Breast epithelium (tissue), 3 donors: ENCODE results near the gene BMP10.

ENCODE experiments used
- POLR2A ChIP-seq: fragments of 450-650 bp; IDR thresholded peaks from one replicate; pipeline ENCODE4 v1.6.1; 2016; ENCODE audit warnings: antibody characterized with exemption, mild to moderate bottlenecking, moderate library complexity
- POLR2AphosphoS5 ChIP-seq, 3 donors: sonication (generic); formaldehyde crosslinking; IDR thresholded peaks; one replicate each; pipeline ENCODE4 v1.6.1; 2017; ENCODE audit warnings: antibody characterized with exemption in 3 of 3
- TF ChIP-seq, protein P1 (sequence below), 3 donors: fragments of 450-650 bp; IDR thresholded peaks; one replicate each; pipeline ENCODE4 v1.5.1; 2016 to 2017; ENCODE audit warnings: antibody characterized with exemption in 3 of 3, mild to moderate bottlenecking in 3 of 3, moderate library complexity in 3 of 3

DNA sequence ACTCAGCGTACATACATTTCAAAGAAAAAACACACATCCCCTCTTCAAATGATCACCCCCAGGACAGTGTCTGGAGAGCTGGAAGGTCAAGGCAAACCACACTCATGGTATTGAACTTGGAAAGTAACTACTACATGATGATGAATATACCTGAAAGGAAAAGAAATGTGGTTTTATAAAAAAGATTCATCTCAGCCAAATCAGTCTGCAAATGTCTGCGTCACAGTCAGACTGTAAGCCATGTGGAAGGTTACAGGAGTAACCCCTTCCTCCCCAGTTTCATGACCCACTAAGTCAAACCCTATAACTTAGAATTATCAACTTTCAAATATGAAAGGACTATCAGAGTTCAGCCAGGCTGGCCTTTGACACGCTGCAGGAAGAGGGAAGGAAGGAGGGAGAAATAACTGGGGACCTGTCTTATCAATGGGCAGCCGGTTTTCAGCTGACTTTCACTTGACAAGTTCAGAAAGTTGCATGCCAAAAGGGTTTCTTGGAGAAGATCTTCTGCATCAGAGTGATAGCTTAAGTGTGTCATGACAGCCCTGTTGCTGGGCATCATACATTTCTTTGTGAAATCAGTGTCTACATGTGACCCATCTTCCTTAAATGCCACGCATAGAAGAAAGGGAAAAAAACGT is 7.0 kb upstream of the BMP10 start:
- TF ChIP-seq, protein P1, sequence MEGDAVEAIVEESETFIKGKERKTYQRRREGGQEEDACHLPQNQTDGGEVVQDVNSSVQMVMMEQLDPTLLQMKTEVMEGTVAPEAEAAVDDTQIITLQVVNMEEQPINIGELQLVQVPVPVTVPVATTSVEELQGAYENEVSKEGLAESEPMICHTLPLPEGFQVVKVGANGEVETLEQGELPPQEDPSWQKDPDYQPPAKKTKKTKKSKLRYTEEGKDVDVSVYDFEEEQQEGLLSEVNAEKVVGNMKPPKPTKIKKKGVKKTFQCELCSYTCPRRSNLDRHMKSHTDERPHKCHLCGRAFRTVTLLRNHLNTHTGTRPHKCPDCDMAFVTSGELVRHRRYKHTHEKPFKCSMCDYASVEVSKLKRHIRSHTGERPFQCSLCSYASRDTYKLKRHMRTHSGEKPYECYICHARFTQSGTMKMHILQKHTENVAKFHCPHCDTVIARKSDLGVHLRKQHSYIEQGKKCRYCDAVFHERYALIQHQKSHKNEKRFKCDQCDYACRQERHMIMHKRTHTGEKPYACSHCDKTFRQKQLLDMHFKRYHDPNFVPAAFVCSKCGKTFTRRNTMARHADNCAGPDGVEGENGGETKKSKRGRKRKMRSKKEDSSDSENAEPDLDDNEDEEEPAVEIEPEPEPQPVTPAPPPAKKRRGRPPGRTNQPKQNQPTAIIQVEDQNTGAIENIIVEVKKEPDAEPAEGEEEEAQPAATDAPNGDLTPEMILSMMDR (IDR thresholded peaks at IDR 0.05) = no peak
- no peak for TF ChIP-seq POLR2AphosphoS5 (IDR thresholded peaks at IDR 0.05)
- TF ChIP-seq POLR2A = no peak
